ENCODE results near the gene GRIN1.
A peak's percentile ranks its signal among the peaks of the same experiment; 100 is the strongest.
"Not testable (repeated sequence)": the region's sequence is repeated elsewhere in the genome, so short reads cannot be mapped to it uniquely, and the experiment has no call there.

The GRIN1 gene

DNA sequence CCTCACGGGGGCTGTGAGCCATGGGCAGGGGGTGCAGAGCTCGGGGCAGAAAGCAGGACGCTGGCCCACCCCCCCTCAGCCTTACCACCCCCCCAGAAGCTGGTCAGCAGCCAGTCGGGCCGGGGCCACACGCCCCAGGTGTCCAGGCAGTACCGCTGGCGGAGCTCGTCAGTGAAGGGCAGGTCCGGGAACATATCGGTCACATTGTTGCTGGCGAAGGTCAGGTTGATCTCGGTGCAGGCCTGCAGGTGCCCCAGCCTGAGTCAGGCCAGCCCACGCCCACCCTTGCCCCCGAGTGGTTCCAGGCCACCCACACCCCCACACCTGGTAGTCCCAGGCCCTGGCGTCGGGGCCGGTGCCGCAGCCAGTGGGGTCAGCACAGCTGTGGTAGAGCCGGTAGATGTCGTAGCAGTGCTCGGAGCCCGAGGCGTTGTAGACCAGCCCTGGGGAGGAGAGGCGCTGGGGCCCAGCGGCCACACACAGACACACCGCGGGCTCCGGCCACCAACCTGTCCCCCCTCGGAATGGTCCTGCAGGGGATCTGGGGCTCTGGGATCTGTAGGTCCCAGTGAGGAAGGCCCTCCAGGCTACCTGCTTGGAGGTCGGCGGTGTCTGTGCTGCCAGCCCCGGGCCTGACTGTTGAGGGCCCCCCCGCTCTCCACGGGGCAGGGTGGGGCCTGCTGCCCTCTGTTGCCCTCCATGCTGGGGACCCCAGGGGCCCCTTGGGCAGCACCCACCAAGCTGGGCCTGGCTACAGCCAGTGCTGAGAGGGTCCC lies 27.0 kb upstream of the GRIN1 start:
- no peak for DNase-seq

DNA sequence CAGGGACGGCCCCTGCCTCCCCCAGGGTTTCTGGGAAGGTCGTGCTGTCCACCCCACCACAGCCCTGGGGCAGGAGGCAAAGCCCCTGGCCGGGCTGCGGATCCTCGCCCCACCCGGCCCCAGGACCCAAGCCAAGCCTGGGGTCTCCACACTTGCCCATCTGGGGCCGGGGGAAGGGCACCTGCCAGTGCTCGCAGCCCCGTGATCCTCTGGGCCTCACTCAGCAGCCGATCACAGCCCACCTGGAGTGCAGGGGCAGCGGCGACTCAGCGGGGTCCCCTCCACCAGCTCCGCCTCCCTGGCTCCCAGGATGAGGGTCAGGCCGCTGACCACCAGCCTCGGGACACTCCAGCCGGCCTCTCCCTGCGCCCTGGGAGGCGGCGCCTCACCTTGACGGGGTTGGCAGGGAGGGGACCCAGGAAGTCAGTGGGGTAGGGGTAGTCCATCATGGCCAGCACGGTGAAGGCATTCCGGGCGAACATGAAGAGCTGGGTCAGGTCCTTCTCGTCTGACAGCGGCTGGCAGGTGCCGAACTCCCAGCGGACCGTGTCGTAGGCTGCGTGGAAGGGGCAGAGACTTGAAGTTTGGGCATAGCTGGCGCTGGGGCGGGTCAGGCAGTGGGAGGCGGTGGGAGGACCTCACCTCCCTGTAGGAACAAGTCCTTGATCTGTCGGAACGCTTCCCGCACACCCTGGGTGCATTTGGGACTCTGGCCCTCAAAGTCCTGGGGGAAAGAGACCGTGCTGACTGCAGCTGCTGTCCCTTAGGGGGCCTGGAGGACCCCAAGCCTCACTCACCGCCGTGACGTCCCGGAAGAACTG lies 26.2 kb upstream of the GRIN1 start:
- DNase-seq = no peak

GRCh38 chr9:137113385-137114159 lies 25.4 kb upstream of the GRIN1 start:
- peak in 1 of 2 experiments; percentile 30 for DNase-seq

DNA sequence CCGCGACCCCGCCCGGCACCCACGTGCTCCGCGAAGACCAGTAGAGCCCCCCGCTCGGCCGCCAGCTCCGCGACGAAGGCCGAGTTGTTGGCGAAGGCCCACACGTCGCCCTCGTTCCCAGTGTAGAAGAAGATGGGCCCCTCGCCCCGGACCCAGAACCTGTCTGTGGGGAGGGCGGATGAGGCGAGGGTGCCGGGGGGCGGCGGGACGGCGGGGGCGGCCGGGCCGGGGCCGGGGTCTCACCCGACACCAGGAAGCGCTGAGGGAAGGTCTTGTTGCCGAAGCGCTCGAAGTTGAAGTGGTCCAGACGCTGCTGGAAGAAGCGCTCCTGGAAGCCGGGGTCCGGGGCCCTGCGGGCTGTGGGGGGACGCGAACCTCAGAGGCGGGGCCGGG lies 24.7 kb upstream of the GRIN1 start:
- peak in 1 of 2 experiments; percentile 26 for DNase-seq

DNA sequence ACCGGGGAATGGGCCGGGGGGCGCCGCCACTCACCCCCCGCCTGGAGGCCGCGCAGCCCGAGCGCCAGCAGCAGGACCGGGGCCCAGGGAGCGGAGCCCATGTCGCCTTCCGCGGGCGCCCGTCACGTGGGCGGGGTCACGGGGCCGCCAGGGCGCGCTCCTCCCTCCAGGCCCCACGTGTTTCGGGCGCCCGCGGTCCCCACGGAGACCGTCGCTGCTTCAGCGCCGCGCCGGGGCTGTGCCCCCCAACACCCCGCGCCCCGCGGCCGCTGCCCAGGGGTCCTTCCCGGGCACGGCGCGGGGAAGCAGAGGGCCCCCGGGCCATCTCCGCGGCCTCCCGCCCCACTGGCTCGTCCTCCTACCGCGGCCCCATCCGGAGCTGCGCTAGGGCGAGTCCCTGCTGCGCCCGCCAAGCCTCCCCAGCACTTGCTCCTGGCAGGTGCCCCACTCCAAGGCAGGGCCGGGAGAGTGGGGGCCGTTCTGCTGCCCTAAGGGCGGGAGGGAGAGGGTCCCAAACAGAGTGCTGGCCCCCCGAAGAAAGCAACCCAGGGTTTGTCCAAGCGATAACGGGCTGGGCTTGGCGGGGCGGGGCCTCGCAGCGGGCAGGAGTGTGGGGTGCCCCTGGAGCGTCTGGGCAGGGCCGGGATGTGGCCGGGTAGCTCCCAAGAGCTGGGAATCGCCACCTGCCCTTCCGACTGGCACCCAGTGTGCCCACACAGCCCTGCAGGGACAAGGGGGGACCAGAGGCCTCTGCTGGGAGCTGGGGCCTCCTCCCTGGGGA lies 24.2 kb upstream of the GRIN1 start, which contains the start of gene DPP7:
TSS of gene DPP7 (minus strand) at position 121 of the 781 bp plus-strand sequence. CDS start at position 101, 20 bp downstream.
- peak; percentile 79 to 83 for DNase-seq

GRCh38 chr9:137115394-137116026 lies 23.4 kb upstream of the GRIN1 start:
- DNase-seq = no peak

- no peak for DNase-seq
Observed at GRCh38 chr9:137116027-137116507, 22.9 kb upstream of the GRIN1 start.

DNA sequence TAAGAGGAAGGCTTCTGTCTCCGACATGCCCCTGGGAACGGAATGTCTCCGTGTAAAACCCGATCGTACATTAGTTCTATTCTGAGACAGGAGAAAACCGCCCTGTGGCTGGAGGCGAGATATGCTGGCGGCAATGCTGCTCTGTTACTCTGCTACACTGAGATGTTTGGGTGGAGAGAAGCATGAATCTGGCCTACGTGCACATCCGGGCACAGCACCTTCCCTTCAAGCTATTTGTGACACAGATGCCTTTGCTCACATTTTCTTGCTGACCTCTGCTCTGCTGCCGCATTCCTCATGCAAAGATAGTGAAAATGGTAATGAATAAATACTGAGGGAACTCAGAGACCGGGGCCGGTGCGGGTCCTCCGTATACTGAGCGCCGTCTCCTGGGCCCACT lies 22.2 kb upstream of the GRIN1 start:
- DNase-seq = no peak

GRCh38 chr9:137117269-137117731 lies 21.7 kb upstream of the GRIN1 start:
- no peak for DNase-seq

DNA sequence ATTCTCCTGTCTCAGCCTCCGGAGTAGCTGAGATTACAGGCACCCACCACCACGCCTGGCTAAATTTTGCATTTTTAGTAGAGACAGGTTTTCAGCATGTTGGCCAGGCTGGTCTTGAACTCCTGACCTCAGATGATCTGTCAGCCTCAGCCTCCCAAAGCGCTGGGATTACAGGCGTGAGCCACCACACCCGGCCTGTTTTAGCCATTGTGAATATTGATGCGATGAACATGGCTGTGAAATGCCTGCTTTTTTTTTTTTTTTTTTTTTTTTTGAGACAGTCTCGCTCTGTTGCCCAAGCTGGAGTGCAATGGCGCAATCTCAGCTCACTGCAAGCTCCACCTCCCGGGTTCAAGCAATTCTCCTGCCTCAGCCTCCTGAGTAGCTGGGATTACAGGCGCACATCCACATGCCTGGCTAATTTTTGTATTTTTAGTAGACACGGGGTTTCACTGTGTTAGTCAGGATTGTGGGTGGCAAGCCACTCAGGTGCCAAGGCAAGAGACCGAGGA lies 20.8 kb upstream of the GRIN1 start:
- DNase-seq = not testable (repeated sequence)

- DNase-seq = not testable (repeated sequence)
Observed at GRCh38 chr9:137121927-137122795, 16.8 kb upstream of the GRIN1 start.

- DNase-seq = not testable (repeated sequence)
Observed at GRCh38 chr9:137122796-137123467, 16.0 kb upstream of the GRIN1 start.

GRCh38 chr9:137123468-137123837 lies 15.5 kb upstream of the GRIN1 start:
- DNase-seq = no peak

DNA sequence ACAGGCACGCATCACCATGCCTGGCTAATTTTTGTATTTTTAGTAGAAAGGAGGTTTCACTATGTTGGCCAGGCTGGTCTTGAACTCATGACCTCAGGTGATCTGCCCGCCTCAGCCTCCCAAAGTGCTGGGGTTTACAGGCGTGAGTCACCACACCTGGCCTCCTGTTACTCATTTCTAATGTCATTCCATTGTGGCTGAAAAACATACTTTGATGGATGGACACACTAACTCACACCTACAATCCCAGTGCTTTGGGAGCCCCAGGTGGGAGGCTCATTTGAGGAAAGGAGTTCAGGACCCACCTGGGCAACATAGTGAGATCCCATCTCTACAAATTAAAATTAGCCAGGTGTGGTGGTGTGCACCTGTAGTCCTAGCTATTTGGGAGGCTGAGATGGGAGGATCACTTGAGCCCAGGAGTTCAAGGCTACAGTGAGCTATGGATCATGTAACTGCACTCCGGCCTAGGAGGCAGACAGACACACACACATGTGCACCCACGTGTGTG lies 14.9 kb upstream of the GRIN1 start:
- DNase-seq = not testable (repeated sequence)

- no peak for DNase-seq
Observed at GRCh38 chr9:137126786-137127185, 12.2 kb upstream of the GRIN1 start.

DNA sequence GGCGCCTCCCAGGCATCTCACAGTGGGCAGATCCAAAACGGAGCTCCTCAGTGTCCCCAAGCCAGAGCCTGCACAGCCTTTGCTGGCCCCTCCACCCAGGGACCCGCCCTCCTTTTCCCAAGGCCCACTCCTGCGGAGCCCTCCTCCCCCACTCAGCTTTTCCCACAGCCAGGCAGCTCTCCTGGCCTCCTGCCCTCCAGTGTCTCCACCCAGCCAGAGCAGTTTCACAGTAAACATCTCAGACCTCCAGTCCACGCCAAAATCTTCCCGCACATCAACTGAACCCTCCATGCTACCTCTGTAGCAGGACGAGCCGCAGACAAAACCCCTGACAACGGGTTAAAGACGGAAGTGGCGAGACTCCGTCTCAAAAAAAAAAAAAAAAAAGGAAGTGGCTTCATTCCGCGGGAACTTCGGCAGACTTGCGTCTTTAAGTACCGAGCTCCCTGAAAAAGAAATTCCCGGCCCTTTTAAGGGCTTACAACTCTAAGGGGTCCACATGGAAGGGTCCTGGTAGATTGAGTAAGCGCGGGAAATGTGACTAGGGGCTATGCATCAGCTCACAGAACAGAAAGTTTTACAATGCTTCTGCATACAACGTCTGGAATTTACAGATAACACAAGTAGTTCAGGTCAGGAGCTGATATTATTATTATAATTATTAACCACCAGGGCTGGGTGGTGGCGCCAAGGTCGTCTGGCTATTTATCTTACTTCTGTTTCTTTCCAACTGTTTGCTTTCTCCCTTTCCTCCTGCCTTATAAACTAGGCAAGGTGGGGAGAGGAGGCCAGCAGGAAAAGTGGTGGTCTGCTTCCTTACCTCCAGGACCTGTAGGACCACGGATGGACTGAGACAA lies 11.4 kb upstream of the GRIN1 start:
- DNase-seq = peak; percentile 40 to 50

DNA sequence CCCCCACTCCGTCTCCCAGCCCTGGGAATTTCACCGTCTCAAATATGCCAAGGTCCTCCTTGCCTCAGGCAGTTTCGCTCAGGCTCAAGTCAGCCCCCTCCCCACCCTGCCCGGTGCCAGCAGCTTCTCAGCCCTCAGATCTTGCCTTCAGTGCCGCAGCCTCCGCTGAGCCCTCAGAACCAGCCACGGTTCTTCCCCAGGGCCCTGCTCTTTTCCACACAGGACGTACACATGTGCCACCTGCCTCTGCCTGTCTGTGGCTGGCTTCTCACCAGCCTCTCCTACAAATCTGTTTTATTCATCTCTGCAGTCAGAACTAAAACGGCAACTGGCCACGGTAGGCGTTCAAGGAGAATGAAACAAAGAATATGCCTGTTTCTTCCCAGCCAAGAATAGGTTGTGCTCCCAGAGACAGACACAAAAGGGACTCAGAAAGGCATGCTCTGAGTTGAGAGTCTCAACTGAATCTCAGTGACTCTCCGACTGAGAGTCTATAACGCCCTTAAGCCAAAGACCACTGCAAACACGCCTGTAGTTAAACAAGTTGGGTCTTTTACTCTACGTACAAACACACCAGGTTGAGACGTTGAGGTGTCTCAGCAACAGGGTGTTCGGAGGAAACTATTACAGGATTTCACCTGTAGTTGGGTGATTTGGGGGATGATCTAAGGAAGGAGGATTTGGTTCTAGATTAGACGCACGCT lies 10.6 kb upstream of the GRIN1 start:
- peak; percentile 35 to 56 for DNase-seq

All from activated CD4-positive, alpha-beta T cell treated with anti-CD3 and anti-CD28 coated beads, Interleukin-2, amount 50 U/mL, for 48 hours (primary cell).